ENCODE results near the gene CCDC91.

Gene CCDC91

DNA sequence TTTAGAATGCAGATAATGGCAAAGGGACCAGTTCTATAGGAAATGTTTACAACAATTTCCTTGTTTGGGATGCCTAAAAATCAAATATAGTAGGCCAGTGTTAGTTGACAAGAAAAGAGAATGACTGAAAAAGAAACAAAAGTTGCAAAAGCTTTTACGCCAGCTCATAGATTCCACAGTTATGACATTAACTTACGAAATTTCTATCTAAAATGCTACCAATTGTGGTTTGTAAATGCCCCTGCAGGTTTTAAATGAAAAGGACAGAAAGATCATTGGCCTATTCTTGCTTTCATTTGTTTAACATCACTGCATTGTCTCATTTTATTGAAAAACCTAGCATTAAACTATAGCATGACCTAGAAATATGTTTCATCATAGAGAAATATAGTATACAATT, 345.8 kb downstream of the CCDC91 start:
- DNase-seq (ENCODE audit: low read depth): no peak

DNA sequence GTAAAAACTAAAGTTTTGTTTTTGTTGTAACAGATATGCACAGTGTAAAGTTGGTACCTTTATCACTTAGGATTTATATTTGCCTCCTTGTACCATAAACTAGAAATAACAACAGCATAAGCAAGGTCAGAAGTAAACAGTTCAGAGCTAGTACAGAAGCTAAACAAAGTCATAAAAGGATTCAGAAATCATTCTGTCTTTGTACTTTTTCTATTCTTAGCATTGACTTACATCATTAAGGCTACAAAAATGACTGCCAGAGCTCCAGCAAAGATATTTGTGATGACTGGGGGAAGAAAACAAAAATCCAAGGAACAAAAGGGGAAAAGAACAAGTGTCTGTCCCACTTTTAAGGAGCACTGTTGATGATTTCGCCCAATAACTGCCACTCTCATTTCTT, 347.2 kb downstream of the CCDC91 start:
- DNase-seq (ENCODE audit: low read depth): no peak

DNA sequence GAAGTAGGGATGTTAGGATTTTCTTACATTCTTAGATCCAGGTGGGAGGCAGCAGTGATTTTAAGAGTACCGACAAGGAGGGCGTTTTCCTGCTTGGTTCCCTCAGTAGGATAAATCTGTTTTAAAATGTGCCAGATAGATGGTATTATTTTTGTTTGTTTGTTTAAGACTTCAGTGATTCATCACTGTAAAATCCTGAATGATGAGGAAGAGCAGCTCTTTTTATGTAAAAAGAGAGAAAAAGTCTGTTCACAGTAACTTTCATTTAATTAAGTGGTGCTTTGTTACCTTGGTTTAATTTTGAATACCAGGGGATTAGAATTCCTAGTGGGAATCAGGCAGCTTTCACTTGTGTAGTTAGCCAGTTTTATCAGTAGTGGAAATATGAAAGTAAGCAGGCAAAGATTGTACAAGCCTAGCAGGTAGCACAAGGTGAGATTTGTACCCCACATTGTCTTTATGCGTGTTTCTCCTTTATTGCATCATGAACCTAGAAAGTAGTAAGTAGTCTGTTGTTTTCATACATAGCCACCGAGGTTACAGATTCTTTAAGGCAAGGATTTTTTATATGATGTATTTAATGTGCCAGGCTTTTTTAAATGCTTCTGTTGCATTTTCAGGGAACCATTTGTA, 349.6 kb downstream of the CCDC91 start:
- DNase-seq (ENCODE audit: low read depth): no peak

DNA sequence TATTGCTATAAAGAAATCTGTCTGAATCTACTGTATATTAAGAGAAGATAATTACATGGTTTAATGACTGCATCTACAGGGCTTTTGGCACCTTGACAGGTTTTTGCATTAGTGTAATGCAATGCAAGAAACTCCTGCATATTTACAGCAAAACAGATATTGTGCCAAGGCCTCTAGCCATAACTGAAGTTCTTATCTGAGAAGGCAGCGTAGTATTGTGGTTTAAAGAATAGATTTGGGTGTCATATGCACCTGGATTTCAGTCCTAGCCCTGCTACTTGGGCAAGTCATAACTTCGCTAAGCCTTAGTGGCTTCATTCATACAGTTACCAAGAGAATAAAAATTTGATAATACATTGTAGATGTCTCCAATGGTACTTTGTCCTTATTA, 350.1 kb downstream of the CCDC91 start:
- DNase-seq (ENCODE audit: low read depth): no peak

DNA sequence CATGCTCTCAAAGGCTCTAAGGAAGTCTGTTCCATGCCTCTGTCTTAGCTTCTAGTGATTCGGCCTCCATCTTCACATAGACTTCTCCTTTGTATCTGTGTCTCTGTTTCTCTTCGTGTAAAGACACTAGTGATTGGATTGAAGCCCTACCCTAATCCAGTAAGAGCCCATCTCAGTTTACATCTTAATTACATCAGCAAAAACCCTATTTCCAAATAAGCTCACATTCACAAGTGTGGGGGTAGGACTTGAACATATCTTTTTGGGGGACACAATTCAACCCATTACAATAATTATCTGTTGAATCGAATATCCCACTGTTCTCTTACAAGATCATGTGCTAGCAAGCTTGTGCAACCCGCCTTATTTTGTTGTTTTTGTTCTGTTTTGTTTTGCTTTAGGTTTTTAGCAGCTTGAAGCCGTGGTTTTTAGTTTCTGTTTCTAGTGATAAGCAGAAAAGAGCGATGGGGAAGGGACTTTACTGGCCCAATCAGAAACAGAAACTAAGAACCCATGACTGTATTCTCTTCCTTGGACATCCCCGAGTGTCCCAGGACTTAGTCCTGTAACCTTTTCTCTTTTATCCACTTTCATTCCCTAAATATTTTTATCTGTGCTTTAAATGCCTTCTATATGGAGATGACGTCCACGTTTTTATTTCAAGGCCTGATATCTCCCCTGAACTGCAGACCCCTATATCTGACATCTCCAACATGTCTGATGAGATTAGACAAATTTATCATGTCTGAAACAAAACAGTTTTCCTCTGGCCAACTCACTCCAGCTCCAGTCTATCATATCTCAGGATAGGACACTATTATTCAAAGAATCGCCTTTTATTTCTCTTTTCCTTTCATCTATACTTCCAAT, 353.0 kb downstream of the CCDC91 start:
- DNase-seq (ENCODE audit: low read depth): no peak

DNA sequence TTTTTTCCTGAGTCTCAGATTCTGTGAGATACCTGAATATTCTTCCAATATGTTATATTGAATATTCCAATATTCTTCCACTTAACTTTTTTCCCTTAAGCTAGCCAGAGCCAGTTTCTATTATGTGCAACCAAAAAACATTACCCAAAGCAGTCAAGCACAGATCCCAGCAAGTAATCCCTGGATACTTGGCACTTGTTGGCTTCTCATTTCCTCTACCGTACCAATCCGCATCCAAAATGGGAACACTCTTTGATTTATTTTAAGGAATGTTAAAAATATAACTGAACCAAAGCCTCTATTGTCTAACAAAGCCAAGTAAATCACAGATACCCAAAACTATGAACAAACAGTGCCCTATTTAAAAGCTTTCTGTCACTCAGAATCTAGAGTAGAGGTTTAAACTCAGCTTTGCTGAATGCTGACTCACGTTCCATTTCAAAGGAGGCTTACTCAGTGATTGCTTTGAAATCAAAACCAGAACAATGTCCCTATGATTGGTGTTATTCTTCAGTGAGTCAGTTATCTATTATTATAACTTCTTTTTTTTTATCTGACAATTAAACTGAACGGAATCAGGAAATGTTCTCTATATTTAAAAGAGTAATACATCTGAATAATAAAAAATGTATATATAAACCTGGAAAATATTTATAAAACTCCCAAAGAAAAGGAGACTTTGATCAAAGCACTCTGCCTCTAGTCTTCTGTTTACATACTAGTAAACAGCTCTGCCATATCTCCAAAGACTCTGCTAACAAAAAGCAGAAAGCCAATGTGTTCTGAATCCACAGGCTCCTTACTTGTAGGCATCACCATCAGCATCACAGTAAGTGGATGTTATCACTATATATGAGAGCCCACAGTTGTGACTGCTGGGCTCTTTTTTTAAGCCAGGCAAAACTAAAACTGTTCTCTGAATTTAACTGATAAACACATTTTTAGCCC, 360.8 kb downstream of the CCDC91 start:
- DNase-seq (ENCODE audit: low read depth): no peak

DNA sequence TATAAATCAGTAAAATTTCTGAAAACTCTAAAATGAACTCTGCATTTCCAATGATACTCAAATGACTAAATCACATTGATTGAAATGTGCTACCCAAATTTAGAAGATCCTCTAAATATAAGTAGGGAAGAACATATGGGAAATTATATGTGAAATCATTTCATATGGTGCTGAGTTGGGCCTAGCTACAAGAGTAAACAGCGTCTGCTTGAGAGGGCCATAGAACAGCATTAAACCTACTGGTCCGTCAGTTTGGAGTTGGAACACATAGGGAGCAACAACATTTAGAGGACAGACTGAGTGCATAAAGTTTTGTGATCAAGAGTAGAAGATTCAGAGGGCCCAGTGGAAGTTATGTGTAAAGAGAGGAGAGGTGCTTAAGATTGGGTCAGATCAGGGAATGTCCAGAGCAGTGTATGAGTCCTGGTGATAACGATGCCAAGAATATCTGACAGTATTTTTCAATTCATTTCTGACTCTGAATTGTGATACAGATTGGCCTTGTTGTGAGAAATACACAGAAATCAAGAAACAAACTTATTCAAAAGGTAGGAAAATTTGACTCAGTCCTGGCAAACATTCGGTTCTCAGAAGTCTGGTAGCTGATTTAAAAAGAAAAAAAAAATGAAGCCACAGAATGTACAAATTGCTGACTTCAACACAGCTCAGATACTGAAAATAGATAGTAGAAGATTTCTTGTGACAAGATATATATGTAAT, 362.2 kb downstream of the CCDC91 start:
- DNase-seq (ENCODE audit: low read depth): no peak

DNA sequence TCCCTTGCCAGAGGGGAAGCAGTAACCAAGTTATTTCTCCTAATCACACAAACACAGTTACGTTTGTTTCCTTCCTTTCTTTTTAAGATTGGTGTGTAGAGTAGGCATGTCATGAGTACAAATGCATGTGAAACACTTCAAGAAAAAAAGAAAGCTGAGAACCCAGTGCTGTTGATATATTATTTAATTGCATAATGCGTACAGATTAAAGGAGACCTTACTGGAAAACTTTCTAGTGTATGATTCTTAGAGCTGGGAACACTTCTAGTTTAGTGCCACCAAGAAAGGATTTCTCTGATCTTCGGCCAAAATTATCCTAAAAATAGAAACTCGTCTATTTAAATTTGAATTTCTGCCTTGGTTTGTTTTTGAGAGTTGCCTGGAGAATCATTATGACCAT, 365.5 kb downstream of the CCDC91 start:
- DNase-seq (ENCODE audit: low read depth): no peak

DNA sequence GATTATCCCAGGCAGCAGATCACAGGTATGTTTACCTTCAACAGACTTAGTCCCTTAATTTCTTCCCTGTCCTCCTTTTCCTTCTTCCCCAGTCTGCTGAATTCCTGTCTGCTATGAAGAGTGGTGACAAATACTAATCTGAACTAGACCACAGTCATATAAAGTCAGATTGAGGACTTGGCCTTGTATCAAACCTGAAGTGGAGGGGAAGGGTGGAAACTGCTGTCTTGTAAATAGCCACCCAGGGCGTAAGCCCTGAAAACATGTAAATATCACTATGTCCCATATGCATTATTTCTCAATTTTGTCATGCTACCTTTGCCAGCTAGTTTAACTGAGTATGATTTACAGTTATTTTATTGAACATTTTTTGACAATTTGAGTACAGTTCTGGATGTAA, 368.0 kb downstream of the CCDC91 start:
- DNase-seq (ENCODE audit: low read depth): no peak

DNA sequence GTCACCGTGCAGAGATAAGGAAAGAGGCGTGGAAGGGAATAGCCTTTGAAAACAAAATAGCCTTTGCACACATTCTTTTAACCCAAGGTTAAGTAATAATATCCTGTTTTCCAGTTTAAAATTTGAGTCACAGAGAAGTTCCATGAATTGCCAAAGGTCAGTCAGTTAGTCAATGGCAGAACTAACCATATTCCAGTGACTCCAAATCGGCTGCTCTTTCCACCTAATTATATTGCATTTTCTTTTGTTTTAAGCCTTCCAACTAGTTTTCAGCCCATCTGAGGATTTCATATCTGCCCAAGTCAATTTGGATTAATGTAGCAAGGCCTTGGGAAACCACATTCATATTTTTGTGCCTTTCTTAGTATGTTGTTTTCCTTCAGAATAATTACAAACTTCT, 373.0 kb downstream of the CCDC91 start:
- no peak for DNase-seq (ENCODE audit: low read depth)

DNA sequence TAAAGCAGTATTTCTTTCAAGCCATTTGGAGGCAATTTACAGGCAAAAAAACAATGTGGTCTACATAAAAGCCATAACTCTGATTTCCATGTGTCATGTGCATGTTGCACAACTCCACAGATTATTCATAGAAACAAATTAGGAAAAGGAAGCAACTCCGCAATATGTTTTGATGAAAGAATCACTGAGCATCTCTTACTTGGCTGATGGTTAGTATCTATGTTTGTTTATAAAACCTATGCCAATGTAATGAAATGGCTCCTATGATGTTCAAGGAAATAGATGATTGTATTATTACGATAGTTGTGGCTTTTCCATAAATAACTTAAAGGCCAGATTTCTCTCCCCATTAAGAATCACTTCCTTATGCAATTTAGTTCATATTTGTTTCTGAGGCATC, 373.7 kb downstream of the CCDC91 start:
- DNase-seq (ENCODE audit: low read depth): no peak

DNA sequence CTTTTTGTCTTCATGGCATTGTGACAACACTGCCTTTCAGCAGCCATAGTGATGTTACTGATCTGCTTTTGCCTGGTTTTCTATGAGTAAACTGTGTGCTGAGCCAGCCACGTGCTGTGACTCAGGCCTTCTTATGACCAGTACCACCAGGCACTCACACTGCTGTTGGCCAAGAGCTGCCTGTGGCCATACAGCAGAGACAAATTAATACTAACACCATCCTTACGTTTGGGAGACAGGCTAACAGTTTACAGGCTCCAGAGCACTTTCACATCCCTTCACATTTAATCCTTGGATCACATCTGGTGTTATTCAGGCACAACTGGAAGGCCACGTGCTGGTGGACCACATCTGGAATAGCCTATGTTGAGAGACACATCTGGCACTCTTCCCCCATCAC, 377.9 kb downstream of the CCDC91 start:
- DNase-seq (ENCODE audit: low read depth): no peak

DNA sequence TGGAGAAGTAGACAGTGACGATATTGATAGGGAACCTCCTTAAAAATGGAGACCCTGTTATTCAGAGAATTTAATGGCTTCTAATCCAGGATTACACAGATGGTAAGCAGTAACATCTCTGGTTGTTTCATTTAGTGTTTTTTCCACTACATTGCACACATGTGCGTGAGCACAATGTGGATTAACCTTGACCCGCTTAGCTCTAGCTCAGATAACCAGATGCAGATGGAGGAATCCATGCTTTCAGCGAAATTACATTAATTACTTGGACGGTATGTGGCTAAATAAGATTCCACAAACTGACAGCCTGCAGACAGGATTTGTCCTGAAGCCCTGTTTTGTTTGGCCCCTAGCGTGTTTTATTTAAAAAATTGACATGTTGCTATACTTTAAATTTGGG, 378.4 kb downstream of the CCDC91 start:
- no peak for DNase-seq (ENCODE audit: low read depth)

DNA sequence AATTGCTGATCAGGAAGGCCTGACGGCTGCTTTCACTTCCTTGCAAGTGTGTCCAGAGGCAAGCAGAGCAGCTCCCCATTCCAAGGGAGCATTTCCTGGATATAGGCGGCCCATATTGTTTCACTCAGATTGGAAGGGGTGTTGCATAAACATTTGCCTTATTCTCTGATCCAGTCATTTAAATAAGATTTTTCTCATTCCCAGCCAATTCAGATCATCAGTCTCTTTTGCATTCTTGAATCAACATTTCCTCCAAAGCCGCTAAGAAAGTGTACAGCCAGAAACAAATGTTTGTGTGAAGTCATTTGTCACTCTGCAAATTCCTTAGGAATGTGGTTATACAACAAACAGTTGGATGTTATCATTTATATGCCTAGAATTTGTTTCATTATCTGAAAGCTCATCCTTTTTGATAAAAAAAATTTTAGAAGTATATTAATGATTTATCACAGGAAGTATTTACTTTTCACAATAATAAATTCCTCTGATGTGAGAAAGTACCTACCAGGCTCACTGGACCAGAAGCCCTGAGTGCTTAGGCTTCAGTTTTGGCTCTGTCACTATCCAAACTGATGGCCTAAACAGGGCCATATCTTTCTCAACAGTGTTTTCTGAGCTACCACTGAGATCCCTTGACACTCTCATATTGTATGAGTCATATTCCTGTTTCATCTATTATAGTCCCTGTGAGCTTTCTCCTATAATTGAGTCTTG, 379.6 kb downstream of the CCDC91 start:
- no peak for DNase-seq (ENCODE audit: low read depth)

DNA sequence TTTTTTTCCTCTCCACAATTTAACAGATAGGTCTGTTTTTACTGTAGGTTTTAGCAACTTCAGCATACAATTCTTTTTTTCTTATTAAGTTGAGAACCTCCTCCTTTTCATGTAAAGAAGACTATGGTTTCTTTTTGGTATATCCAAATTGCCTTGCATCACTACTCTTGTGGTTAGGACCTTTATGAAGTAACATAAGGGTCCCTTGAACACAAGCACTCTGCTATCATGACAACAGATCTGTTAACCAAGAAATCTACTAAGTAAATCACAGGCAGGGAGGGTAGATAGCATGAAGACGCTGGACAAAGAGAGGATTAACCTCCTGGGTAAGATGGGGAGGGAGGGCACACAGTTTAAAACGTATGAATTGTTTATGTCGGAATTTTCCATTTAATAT, 380.6 kb downstream of the CCDC91 start:
- DNase-seq (ENCODE audit: low read depth): no peak

DNA sequence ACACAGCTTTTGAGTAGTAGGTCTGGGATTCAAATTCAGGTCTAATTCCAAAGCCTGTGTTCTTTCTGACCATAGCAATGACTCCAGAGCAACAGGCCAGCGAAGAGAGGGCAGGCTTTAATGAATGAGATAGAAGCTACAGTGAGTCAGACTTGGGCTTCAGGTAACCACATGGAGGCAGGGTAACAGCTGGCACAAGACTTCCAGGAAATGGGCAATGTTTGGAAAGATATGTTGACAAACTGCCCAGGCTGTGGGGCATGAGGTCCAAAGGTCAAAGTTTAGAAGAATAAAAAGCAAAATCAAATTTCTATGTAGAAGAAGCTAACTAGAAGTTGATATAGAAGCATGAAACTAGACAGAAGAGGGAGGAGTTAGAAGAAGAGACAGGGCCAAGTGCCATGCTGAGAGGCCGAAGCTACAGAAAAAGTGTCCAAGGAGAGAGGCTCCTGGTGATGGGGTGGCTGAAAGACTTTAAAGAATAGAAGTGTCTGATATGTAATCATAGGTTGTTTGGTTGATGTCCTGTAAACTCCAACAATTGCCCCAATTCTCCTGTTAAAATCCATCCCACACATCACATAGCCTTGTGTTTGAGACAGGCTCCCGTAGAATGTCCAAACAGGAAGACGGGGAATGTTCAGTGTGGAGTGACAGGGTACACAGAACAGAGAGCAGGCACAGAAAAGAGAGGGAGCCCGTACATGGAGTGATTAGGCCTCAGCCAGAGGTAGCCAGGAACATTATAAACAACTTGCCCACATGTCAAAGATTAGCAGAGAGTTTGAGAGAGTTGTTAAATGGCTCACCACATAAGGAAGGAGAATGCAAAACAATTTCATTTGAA, 384.7 kb downstream of the CCDC91 start:
- no peak for DNase-seq (ENCODE audit: low read depth)

DNA sequence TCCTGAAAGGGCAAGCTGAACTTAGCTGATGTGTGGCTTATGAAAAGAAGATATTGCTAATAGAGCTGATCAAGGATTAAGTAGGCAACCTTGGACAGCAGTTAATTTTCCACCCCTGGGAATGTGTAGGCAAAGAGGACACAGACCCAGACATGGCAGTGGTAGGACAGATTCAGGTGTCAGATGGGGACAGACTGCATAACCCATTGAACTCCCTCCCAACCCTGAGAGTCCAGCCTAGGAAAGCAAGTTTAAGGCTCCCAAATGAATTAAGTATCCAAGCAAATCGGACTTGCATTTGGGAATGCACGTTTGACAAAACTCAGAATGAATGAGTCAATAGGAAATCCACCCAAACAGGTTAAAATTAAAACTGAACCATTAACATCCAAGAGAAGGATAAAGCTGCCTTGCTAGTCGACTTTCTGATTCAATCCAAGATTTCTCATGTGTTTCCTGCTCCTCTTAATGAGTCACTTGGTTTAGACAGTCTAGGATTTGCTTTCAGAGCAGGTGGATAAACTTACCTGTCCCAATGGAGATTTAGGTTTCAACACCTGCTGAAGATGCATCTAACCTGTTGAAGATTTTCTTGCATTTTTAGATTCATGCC, 385.4 kb downstream of the CCDC91 start:
- no peak for DNase-seq (ENCODE audit: low read depth)

DNA sequence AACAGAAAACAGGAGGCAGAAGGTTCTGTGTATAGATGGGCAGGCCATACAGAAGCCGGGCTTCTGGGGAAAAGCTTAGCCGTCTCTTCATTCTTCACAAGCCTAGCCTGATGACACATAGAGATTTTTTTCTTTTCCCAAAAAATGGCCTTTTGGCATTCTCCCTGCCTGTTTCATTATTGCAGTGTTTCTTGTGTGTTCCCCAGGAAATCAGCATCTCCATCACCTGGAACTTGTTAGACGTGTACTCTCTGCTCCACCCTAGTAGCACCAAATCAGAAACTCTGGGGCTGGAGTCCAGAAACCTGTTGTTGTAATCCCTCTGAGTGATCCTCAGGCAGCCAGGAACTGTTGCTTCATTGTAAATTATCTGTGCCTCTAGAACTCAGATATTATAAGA, 388.1 kb downstream of the CCDC91 start:
- DNase-seq (ENCODE audit: low read depth): no peak

DNA sequence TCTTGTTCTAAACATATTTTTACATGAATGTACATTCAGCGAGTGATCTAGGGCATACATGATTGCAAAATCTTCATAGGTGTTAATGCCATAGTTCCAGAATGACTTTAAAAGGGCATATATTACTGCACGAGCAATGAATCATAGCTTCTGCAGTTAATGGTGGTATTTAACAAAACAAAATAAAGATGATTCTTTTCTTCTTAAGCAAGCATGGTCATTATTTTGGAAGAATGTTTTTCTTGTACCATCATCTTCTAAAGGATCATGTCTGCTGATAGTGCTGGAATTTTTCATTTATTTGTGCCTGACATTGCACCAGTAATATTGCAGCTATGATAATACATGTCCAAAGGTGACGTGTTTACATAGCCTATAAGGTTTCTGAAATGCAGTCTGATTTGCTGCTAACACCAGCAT, 388.6 kb downstream of the CCDC91 start:
- no peak for DNase-seq (ENCODE audit: low read depth)

All from T-helper 22 cell (primary cell).